SU-DHL-6 (cell line): ENCODE data around the gene GALE.

Source experiments
- H2AFZ ChIP-seq: fragments of 200-600 bp; sonication (generic); 2 replicates; pipeline ENCODE4 v1.6.1; 2014; ENCODE audit warnings: low read depth, mild to moderate bottlenecking, moderate library complexity, mixed read lengths, antibody characterized with exemption, low read length; ENCODE audit not compliant: severe bottlenecking
- H3F3A ChIP-seq: fragments of 200-600 bp; shearing (Covaris generic); 2 replicates; pipeline ENCODE4 v1.6.0; 2016; ENCODE audit warnings: antibody characterized with exemption, mild to moderate bottlenecking; ENCODE audit not compliant: insufficient read depth
- H3K27ac ChIP-seq: fragments of 200-600 bp; sonication (generic); 2 replicates; pipeline ENCODE4 v1.5.1; 2016; ENCODE audit warnings: low read depth, mild to moderate bottlenecking, low read length, moderate library complexity, mixed read lengths
- H3K27me3 ChIP-seq: fragments of 200-600 bp; sonication (generic), shearing (Covaris generic); 2 replicates; pipeline ENCODE4 v1.6.0; 2014; ENCODE audit warnings: mild to moderate bottlenecking, low read length
- H3K36me3 ChIP-seq: fragments of 200-600 bp; sonication (generic); 2 replicates; pipeline ENCODE4 v1.6.1; 2014; ENCODE audit warnings: mild to moderate bottlenecking, low read length, mixed read lengths
- H3K4me2 ChIP-seq: fragments of 300-600, 200-600 bp; shearing (Covaris generic), sonication (generic); 2 replicates; pipeline ENCODE4 v1.6.0; 2014; ENCODE audit warnings: low read length, low read depth, mild to moderate bottlenecking; ENCODE audit not compliant: poor library complexity, severe bottlenecking
- H3K4me3 ChIP-seq: fragments of 200-600 bp; sonication (generic); 2 replicates; pipeline ENCODE4 v1.5.1; 2014; ENCODE audit warnings: antibody characterized with exemption, low read length, mild to moderate bottlenecking, mixed read lengths; ENCODE audit not compliant: insufficient read depth, poor library complexity, severe bottlenecking
- H3K79me2 ChIP-seq: fragments of 200-600 bp; sonication (generic); 2 replicates; pipeline ENCODE4 v1.6.1; 2014; ENCODE audit warnings: mild to moderate bottlenecking, low read length, moderate library complexity; ENCODE audit not compliant: insufficient read depth
- H3K9ac ChIP-seq: fragments of 200-600 bp; sonication (generic); 2 replicates; pipeline ENCODE4 v1.7.0; 2014; ENCODE audit warnings: mild to moderate bottlenecking, low read length
- H3K9me2 ChIP-seq: fragments of 200-600 bp; sonication (generic); replicated peaks from 2 replicates; pipeline ENCODE4 v1.6.1; 2014; ENCODE audit warnings: low read length; ENCODE audit not compliant: insufficient read depth
- H3K9me3 ChIP-seq: fragments of 200-600 bp; sonication (generic); 2 replicates; pipeline ENCODE4 v1.6.1; 2014; ENCODE audit warnings: low read length, mixed read lengths; ENCODE audit not compliant: insufficient read depth
- H4K20me1 ChIP-seq: fragments of 200-600 bp; sonication (generic); 2 replicates; pipeline ENCODE4 v1.6.1; 2014; ENCODE audit warnings: low read depth, mild to moderate bottlenecking, antibody characterized with exemption, low read length, moderate library complexity, mixed read lengths
- CTCF ChIP-seq: fragments of 200-600 bp; sonication (generic); IDR thresholded peaks from one replicate; pipeline ENCODE4 v1.5.1; 2017; ENCODE audit warnings: antibody characterized with exemption, mild to moderate bottlenecking, low read length, moderate library complexity; ENCODE audit not compliant: insufficient read depth, poor library complexity, severe bottlenecking
- EZH2phosphoT487 ChIP-seq: fragments of 200-600 bp; sonication (generic), shearing (Covaris generic); conservative IDR thresholded peaks from 2 replicates; pipeline ENCODE4 v1.6.1; 2018; ENCODE audit warnings: mild to moderate bottlenecking, antibody characterized with exemption, low read length, moderate library complexity, mixed read lengths

The GALE gene

DNA sequence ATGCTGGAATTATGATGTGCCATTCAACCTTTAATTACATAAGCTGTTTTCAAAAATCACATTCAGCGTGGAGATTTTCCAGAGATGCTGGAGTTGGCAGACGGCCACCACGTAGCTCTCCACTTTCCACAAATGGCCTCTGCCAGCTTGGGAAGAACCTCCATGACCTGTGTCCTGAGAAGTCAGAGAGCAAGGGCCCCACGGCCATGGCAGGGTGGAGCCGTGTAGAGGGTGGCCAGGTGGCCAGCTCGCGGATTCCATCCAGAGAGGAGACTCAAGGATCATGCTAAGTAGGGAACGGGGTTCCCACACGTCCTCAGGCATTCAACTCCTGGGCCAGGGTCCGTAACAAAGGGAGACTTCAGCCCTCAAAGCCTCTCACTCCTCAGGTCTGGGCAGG is 1.3 kb upstream of the GALE start:
- Histone ChIP-seq H4K20me1 (no peaks in the 10 kb centered on the region), H3K27me3 (no peaks in the 10 kb centered on the region), H3F3A (no peaks in the 10 kb centered on the region; the same call in 1 of the 2 replicates), H3K4me3 (peak overlapping the region; percentile 86), H3K79me2 (no peaks in the 10 kb centered on the region), H3K27ac (no peak overlapping the region), H3K36me3 (no peaks in the 10 kb centered on the region), H3K4me2 (peak overlapping the region; percentile 69), H3K9ac (0 out of 2 replicates have a peak overlapping the region, but pooled peaks have one; percentile 86), H3K9me2 (no peaks in the 10 kb centered on the region), H2AFZ (no peak overlapping the region), H3K9me3 (no peaks in the 10 kb centered on the region)
- TF ChIP-seq CTCF = no peak
- TF ChIP-seq EZH2phosphoT487 = no peak

DNA sequence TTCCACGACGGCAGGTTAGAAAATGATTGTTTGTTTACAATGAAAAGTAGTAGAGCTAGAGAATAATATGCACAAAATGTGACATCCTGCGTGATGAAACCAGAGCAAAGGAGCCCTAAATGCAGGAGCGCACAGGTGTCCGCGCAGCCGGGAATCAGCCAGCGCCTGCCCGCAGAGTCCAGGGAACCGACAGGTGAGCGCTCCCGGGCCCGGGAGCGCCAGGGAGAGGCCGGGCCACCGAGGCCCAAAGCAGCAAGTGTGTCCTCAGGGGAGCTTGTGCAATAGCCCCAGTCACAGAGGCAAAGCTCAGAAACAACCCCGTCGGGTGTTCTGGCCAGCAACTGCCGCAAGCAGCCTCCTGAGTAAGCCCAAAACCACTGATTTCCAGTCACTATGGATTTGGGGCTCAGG is 789 bp upstream of the GALE start:
- H4K20me1 ChIP-seq = no peaks in the 10 kb centered on the region
- H3K36me3 ChIP-seq = no peaks in the 10 kb centered on the region
- no peaks in the 10 kb centered on the region for H3K79me2 ChIP-seq
- no peaks in the 10 kb centered on the region for H3K9me3 ChIP-seq
- H3K4me2 ChIP-seq = peak overlapping the region; percentile 69
- H3K4me3 ChIP-seq = peak overlapping the region; percentile 86
- no peak for TF ChIP-seq CTCF
- no peak for TF ChIP-seq EZH2phosphoT487
- H3K27me3 ChIP-seq = no peaks in the 10 kb centered on the region
- H2AFZ ChIP-seq = no peak overlapping the region
- 0 out of 2 replicates have a peak overlapping the region, but pooled peaks have one; percentile 23 for H3K27ac ChIP-seq
- peak overlapping the region; percentile 86 for H3K9ac ChIP-seq
- H3K9me2 ChIP-seq = no peaks in the 10 kb centered on the region
- no peaks in the 10 kb centered on the region; the same call in 1 of the 2 replicates for H3F3A ChIP-seq

DNA sequence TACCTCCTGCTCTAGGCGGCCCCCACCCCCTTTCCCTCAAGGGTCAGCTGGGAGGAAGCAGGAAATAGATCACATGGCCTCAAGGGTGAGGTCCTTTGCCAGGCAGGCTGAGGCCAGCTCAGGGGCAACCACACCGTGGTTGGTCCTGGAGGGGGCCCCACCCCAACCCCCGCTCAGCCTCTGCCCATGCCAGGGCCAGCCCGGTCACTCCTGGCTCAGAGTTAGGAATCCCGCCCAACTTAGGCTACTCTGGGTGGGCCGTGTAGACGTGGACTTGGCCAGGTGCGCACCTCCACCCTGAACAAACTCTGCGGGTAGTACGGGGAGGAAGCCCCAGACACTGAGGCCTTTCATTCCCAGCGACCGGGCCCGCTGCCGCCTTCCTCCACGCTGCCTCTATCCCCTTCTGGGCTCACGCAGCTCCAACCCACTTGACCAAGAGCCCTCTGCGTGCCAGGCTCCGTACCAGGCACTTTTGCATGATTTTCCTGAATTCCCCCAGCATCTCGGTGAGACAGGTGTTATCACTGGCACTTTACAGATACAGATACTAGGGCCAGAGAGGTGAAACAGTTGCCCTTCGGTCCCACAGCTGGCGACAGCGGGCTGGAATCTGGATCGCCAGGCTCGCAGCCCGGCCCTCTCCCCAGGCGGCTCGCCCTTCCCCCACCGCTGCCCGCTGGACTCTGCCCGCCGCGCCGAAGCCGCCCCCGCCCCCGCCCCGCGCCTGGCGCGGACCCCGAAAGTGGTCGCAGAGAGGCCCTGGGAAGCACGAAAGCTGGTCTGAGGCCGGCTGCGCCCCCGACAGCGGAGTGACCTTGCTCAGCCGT is 769 bp downstream of the GALE start:
- peak overlapping the region; percentile 86 for H3K4me3 ChIP-seq
- no peaks in the 10 kb centered on the region; the same call in 1 of the 2 replicates for H3F3A ChIP-seq
- H3K9me3 ChIP-seq = no peaks in the 10 kb centered on the region
- H3K9me2 ChIP-seq = no peaks in the 10 kb centered on the region
- peak overlapping the region; percentile 6; the same call in 1 of the 2 replicates for H3K27ac ChIP-seq
- no peaks in the 10 kb centered on the region for H3K36me3 ChIP-seq
- no peaks in the 10 kb centered on the region for H4K20me1 ChIP-seq
- peak overlapping the region; percentile 69 for H3K4me2 ChIP-seq
- TF ChIP-seq CTCF (no peak), EZH2phosphoT487 (no peak)
- H3K79me2 ChIP-seq = no peaks in the 10 kb centered on the region
- peak overlapping the region; percentile 29 for H2AFZ ChIP-seq
- H3K27me3 ChIP-seq = no peaks in the 10 kb centered on the region
- peak overlapping the region; percentile 86 for H3K9ac ChIP-seq
